HG02798 (cell line): ENCODE data around the gene NFX1.
"Not testable (repeated sequence)": the region's sequence is repeated elsewhere in the genome, so short reads cannot be mapped to it uniquely, and the experiment has no call there.

Experiments used
- ATAC-seq: cut with Tn5 transposase; IDR thresholded peaks from one replicate; pipeline ENCODE4 v1.9.1; 2021; ENCODE audit warnings: mild to moderate bottlenecking; ENCODE audit not compliant: unreplicated experiment, poor library complexity

The NFX1 gene

DNA sequence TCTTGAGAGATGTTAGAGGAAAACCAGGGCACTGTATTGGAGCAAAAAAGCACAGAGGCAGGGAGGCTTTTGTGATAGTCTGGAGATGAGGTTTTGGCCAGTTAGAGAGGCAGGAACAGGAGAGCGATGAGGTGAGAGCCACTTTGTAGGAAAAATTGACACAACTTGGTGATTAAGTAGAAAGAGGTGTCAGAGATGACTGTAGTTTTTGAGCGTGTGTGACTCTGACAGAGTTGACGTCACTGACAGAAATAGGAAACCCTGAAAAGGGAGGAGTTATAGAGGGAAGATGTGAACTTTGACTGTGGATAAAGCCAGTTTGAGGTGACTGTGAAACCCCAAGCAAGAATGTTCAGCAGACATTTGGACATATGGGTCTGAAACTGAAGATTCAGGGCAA lies 15.7 kb downstream of the NFX1 start:
- no peak for ATAC-seq

DNA sequence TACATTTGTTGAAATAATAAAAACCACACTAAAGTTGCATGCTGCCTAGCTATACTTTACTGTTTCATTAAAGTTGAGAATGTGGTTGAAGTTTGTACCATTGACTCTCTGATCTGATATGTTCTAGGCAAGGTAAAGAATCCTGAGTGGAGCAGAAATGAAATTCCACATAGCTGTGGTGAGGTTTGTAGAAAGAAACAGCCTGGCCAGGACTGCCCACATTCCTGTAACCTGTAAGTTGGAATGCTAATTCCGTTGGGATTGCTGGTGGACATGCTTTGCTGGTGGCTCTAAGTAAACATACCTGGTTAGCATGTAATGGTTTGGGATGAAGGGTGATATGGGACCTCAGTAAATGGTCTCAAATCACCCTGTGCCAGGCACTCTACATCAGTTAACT lies 16.8 kb downstream of the NFX1 start:
- no peak for ATAC-seq

DNA sequence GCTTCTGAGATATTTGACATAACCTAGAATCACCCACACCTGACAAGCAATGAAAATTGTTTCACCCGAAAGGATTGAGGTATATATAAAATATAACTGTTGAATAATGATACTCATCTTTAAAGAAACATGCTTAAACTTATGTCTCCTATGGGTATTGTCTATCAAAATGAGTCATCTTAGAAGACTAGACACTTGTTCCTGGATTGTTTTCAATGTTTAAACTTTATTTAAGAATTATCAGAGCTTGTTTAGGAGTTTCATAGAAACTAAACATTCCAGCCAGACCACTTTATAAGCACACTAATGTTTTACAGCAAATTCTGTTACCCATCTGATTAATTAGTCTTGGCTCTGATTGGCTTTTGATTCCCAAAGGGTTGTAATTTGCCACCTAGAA lies 19.6 kb downstream of the NFX1 start:
- no peak for ATAC-seq

DNA sequence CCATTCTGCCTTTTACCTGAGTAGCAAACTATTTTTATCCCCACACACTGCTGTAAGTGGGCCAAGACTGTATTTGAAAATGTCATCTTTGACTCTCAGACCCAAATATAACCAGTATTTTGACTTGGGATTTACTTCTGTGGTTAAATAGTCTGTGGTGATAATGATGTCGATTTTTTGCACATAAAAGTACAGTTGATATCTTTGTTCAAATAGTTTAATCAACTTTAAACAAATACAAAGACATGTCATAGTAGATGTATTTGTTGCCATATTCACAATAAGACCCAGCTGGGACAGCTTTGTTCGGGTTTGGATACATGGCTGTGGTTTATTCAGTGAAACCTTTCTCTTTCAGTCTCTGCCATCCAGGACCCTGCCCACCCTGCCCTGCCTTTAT lies 20.4 kb downstream of the NFX1 start:
- no peak for ATAC-seq

DNA sequence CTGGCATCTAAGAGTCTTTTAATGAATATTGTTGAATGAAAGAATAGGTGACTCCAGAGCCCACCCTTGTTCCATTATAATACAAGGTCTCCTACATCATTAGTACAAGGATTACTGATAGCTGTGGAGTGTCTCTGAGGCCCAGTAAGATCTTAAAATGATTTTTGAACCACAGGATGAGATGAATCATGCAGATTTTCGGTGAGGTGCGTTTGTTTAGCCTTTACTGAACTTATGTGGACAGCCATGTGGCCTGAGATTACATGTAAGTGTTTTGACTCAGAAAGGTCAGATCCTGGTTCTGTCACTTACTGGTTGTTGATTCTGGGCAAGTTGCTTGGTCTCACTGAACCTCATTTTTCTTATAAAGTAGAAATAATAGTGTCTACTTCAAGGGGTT lies 21.6 kb downstream of the NFX1 start:
- no peak for ATAC-seq

DNA sequence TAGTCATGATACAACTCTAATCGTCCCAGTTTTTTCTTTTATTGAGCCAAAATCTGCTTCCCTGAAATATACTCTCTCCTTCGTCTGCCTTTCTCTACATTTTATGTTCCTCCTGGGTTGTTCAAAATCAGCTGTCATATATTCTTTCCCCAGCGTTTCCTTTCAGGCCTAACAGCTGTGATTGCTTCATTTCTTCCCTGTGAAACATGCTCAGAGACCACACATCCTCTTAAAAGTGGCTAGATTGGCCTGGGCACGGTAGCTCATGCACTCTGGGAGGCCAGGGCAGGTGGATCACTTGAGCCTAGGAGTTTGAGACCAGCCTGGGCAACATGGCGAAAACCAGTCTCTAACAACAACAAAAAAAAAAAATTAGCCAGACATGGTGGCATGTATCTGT lies 25.1 kb downstream of the NFX1 start:
- ATAC-seq, result no peak

DNA sequence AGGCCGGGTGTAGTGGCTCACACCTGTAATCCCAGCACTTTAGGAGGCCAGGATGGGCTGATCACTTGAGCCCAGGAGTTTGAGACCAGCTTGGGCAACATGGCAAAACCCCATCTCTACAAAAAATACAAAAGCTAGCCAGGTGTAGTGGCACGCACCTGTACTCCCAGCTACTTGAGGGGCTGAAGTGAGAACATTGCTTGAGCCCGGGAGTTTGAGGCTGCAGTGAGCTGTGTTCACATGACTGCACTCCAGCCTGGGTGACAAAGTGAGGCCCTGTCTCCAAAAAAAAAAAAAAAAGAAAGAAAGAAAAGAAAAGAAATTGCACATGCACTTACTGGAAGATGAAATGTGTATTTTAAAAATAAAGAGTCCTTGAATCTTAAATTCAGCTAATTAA lies 26.8 kb downstream of the NFX1 start:
- ATAC-seq, result not testable (repeated sequence)

DNA sequence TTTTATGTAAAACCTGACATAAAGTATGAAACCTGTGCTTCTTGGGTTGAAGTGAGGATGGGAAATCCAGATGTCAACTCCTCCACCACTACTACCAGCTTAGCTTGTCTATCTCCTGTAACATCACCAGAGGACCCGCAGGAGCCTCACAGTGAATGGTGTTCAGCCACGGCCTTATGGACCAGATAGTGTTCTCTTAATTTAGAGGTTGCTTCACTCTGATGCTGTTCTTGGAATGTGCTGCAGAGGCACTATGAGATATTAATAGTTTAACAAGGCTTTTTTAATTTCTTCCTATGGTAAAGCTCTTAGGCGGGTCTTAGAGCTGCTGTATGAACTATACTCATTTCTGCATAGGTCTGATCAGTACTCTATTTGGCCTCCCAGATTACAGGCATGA lies 27.9 kb downstream of the NFX1 start:
- no peak for ATAC-seq

DNA sequence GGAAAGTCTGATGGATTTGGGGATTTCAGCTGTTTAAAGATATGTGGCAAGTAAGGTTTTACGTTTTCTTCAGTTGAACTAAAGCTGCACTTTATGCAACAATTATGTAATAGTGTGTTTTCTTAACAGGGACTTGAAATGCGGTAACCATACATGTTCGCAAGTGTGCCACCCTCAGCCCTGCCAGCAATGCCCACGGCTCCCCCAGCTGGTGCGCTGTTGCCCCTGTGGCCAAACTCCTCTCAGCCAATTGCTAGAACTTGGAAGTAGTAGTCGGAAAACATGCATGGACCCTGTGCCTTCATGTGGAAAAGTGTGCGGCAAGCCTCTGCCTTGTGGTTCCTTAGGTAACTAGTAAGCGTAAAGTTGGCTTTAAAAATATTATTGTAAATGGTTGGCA lies 28.5 kb downstream of the NFX1 start:
- no peak for ATAC-seq

DNA sequence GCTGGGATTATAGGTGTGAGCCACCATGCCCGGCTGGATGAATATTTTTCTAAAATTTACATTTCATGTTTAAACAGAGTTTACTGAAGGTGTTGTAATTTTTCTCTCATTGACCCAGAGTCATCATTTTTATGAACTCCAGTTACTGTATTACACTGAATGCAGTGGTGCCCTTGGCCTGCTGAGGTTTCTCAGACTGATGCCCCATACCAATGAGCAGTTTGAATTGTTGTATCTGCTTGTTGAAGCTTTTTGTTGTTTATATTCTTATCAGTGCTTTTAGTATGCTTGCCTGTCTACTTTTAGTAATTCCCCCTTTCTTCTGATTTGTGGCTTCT lies 29.9 kb downstream of the NFX1 start:
- no peak for ATAC-seq

DNA sequence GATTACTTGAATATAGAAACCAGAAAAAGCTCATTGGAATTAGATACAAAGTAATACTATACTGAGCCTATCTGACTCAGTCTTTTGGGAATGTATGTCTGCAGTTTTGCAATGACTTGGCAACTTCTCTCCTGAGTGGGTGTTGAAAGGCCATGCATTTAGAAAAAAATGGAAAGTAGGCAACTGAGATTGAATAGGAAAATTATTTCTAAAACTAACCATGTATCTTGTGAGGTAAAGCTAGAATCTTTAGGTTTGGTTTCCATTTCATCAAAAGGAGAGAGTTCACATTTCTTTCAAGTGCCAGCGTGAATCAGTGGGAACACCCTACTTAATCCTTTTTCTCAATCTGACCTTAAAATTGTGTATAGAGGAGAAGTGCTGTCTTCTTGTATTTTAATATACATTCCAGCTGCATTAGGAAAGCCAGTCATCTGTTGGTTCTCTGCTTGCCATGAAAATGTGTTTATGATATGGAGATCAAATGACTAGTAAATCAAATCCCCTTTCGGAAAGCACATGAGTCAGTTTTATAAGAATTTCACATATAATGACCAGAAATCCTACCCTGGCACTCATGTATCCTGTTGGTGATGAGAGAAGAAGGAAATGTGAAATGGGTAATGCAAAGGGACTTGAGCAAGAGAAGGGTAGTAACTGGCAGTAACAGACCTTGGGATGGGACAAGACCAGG lies 30.4 kb downstream of the NFX1 start:
- no peak for ATAC-seq

DNA sequence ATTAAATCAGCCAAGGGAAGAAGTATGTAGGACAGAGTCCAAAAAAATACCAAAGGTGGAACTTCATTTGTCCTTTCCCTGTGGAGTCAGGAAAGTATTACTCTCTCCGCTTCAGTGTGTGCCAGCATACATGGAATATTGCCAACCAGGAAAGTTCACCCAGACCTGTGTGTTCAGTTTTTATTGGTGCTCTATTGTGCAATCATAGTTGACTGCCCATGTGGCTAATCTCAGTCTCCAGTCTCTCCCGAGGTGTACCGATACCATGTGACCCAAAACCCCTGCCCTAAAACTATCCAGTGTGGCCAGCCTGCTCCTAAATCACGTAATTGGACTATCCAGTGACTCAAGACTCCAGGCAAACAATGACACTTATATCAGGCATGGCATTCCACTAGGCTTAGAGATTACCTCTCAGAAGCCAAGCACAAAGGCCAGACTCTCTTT lies 38.8 kb downstream of the NFX1 start:
- no peak for ATAC-seq

DNA sequence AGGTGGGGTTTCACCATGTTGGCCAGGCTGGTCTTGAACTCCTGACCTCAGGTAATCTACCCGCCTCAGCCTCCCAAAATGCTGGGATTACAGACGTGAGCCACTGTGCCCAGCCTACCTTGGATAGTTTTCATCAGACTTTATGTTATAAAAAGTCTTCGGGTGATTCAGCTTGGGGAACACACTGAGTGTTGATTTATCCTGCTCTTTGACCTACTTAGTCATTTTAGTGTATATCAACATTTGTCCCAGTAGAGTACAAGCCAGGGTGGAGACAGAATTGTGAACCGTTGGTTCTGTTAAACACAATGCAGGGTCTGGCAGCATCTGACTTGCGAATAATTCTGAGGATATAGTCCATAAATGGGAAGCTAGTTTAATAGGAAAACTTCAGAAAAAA lies 39.7 kb downstream of the NFX1 start:
- no peak for ATAC-seq

DNA sequence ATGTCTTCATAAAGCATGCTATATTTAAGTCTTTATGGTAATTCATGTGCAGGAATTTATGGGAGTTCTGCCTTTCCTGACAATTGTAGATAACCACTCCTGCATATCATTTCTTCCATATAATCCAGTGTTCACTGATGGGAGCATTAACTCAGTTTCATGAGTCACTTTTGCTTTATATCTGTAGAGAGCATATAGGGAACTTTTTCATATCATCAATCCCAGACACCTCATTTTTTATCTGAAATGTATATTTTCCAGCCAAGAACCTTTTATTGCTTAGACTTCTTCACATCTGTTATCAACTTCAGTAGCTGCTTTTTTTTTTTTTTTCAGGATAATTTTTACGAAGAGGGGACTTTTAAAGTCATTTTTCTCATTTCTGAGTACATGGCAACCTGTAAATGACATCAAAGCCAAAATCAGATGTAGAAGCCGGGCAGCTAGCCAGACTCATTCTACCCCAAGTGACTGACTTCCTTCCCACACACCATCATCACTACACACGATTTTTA lies 41.1 kb downstream of the NFX1 start:
- no peak for ATAC-seq

DNA sequence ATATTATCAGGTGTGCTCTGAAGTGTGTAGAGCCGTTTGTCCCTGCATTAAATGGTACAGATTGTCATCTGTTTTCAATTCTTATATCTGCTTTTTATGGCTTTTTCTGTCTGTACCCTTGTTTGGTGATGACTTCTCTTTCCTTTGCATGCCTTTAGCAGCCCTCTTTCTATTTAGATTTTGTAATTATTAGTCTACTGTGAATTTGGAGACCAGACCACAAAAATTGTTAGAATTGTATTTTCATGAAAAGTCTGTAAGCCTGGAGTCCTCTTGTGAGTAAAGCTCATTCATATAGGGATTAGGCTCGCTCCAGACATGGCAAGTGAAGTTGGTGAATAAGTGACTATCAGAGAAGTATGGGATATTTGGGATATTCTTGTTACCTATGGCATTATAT lies 41.7 kb downstream of the NFX1 start:
- no peak for ATAC-seq

DNA sequence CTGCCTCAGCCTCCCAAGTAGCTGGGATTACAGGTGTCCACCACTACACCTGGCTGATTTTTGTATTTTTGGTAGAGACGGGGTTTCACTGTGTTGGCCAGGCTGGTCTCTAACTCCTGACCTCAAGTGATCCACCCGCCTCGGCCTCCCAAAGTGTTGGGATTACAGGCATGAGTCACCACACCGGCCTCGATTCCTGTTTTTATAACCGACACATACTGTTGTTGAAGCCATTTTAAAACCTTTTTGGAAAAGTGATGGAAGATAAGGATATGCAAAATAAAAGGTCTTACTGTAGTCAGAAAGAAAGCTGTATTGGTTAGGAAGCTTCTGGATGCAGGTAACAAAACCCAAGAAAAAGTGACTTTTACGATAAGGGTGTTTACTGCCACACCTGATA lies 42.6 kb downstream of the NFX1 start:
- not testable (repeated sequence) for ATAC-seq

DNA sequence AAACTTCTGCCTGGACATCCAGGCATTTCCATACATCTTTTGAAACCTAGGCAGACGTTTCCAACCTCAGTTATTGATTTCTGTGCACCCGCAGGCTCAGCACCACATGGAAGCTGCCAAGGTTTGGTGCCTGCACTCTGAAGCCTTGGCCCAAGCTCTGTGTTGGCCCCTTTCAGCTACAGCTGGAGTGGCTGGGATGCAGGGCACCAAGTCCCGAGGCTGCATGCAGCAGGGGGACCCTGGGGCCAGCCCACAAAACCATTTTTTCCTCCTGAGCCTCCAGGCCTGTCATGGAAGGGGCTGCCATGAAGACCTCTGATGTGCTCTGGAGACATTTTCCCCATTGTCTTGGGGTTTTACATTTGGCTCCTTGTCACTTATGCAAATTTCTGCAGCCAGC lies 49.9 kb downstream of the NFX1 start:
- no peak for ATAC-seq

DNA sequence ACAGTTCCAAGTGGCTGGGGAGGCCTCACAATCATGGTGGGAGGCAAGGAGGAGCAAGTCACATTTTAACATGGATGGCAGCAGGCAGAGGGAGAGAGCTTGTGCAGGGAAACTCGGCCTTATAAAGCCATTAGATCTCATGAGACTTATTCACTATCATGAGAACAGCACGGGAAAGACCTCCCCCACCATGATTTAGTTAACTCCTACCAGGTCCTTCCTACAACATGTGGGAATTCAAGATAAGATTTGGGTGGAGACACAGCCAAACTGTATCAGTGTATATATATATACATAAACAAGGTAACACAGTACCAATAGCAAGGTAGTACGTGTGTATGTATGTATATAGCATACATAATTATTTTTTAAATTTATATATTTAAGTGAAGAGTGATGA lies 50.9 kb downstream of the NFX1 start:
- no peak for ATAC-seq

DNA sequence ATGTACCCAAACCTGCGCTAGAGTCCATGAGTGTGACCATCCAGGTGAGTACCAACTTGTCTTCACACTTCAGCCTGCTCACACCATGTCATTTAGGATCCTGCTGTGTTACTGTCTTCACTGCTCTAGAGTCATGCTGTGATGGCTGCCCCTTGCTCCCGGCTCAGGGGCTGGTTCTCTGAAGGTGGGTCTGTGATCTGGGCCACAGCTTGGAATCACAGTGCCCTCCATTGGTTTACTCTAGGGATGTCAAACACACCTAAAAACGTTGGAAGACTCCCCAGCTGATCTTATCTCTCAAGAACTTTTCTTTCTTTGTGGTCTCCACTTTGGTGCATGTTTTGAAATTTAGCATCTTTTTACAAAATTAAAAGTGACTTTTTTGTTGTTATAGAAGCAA lies 53.8 kb downstream of the NFX1 start:
- no peak for ATAC-seq

DNA sequence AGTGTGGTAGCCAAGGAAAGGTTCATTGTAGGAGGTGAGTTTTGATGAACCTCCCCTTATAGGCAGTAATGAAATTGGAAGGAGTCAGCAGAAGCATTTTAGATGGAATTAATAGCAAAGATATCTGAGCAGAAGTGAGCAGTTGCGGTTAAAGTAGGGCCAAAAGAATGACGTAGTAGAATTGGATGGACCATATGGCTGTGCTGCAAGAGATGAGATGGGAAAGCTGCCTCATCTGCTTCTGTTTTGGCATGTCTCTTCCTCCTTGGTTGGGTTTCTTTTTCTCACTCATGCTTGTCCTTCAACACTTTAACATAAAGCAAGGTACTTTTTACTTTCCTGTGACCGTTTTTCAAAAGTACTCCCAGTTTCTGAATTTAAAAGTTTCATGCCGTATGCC lies 56.2 kb downstream of the NFX1 start:
- ATAC-seq, result no peak

DNA sequence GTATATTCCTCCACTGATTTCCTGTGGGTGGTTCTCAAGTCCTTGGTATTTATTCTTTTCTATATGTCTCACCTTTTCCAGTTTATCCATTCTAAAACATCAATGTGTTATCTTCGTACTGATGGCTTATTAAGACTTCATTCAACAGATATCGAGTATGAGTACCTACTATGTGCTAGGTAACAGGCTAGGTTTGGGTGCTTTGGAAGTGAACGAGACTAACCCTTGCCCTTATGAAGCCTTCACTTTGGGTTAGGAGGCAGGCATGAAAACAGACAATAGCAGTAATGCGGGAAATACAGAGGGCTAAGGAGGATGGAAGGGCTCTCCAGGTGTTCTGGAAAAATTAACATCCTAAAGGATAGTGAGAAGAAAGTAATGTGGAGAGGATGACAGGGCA lies 58.7 kb downstream of the NFX1 start:
- ATAC-seq, result no peak

DNA sequence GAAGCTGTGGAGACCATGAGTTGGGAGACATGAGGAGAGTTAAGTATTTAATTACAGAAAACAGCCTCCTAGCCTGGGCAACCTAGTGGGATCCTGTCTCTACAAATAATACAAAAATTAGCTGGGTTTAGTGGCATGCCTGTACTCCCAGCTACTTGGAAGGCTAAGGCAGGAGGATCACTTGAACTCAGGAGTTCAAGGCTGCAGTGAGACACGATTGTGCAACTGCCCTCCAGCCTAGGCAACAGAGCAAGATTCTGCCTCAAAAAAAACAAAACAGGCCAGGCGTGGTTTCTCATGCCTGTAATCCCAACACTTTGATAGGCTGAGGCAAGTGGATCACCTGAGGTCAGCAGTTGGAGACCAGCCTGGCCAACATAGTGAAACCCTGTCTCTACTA lies 59.4 kb downstream of the NFX1 start:
- ATAC-seq, result no peak

DNA sequence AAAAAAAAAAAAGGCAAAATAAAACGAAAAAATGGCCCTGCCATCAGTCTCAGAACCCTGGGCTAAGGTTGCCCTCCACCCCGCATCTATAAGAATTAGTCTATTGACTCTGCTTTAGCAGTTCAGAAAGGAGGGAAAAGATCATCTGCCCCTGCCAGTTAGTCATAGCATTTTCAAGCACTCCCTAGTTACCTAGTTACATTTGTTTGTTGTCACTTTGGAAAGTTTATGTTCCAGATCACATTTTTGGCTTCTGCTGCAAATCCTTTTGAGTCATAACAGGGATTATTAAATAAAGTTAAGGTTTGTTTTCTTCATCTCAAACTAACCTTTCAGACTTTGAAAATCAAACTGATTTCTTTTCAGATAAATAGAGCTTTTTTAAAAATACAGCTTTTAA lies 60.0 kb downstream of the NFX1 start:
- ATAC-seq, result no peak
